Adrenal gland (tissue), 5 donors: ENCODE data around the gene MTHFD1L.

Experiments used
- CTCF ChIP-seq, 6 experiments: fragments of 450-650 bp in 4 of 6; fragments of 200-600 bp in 2 of 6; sonication (generic) in 1 of 6; IDR thresholded peaks; 1 replicate in 5 of 6; 2 replicates in 1 of 6; pipeline versions ENCODE4 v1.5.1 to v1.8.0; 2016 to 2021; ENCODE audit warnings: antibody characterized with exemption in 6 of 6, mild to moderate bottlenecking in 2 of 6, moderate library complexity in 1 of 6
- POLR2A ChIP-seq, 2 donors: fragments of 450-650 bp; IDR thresholded peaks; one replicate each; pipeline ENCODE4 v1.6.1; 2017; ENCODE audit warnings: antibody characterized with exemption in 2 of 2, mild to moderate bottlenecking in 2 of 2, moderate library complexity in 1 of 2
- donor health status: DM: no; HTN: no; CAD: no.

- TF ChIP-seq CTCF (IDR thresholded peaks at IDR 0.05) (no peak), POLR2A (IDR thresholded peaks at IDR 0.05) (no peak)
These were observed 191.6 kb downstream of the MTHFD1L start for GRCh38 chr6:151057061-151057460.
